ENCODE results near the gene FARS2. TPM values are rescaled to one million over a fixed set of nuclear protein-coding genes. Genes with fewer than 3 reads are reported as not detected.

The FARS2 gene
- polyA plus RNA-seq, 1 experiment = 17.9 TPM

GRCh38 chr6:5582762-5583161 is 321.4 kb downstream of the FARS2 start:
- ChIA-PET CTCF (no interaction called here), POLR2A (no interaction called here)
- peak; percentile 29; the same call in 1 of the 2 replicates for TF ChIP-seq CTCF (IDR thresholded peaks at IDR 0.05; ENCODE audit: insufficient read depth, low read depth, low read length)
- Histone ChIP-seq H3K4me3 (ENCODE audit: low read depth, low read length) (no peak overlapping the region), H3K36me3 (ENCODE audit: control insufficient read depth, insufficient read depth, low read length) (no peaks in the 10 kb centered on the region), H3K27me3 (ENCODE audit: control insufficient read depth, insufficient read depth, low read length) (no peaks in the 10 kb centered on the region)
- DNase-seq (ENCODE audit: low read depth) = no peak

- DNase-seq (ENCODE audit: low read depth) = no peak
- POLR2A ChIA-PET = no interaction called here
- H3K36me3 ChIP-seq (ENCODE audit: control insufficient read depth, insufficient read depth, low read length) = no peaks in the 10 kb centered on the region
- no peak for TF ChIP-seq CTCF (IDR thresholded peaks at IDR 0.05; ENCODE audit: insufficient read depth, low read depth, low read length)
- H3K27me3 ChIP-seq (ENCODE audit: control insufficient read depth, insufficient read depth, low read length) = no peaks in the 10 kb centered on the region
- CTCF ChIA-PET = no interaction called here
- H3K4me3 ChIP-seq (ENCODE audit: low read depth, low read length) = no peak overlapping the region
Measured at GRCh38 chr6:5583528-5583927, 322.2 kb downstream of the FARS2 start.

- Histone ChIP-seq H3K27me3 (ENCODE audit: control insufficient read depth, insufficient read depth, low read length) (no peaks in the 10 kb centered on the region), H3K4me3 (ENCODE audit: low read depth, low read length) (no peak overlapping the region), H3K36me3 (ENCODE audit: control insufficient read depth, insufficient read depth, low read length) (no peaks in the 10 kb centered on the region)
- ChIA-PET CTCF (no interaction called here), POLR2A (no interaction called here)
- TF ChIP-seq CTCF (IDR thresholded peaks at IDR 0.05; ENCODE audit: insufficient read depth, low read depth, low read length) = no peak
- DNase-seq (ENCODE audit: low read depth) = peak; percentile 25
Measured at GRCh38 chr6:5584078-5584482, 322.8 kb downstream of the FARS2 start.

DNA sequence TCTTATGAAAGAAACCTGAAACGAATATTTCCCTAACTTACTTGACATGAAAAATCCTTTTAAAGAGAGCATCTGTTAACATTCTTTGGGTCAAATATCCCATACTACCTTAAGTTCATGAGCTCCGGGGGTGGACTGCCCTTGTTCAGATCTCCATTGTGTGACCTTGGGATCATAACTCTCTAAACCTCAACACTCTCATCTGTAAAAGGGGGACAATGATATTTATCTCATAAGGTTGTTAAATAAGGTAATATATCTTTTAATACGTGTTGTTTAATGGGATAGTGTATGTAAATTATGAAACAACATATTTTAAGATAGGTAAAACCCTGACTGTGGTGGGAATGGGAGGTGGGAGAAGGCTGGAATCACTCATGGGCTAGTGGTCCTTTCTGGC is 326.3 kb downstream of the FARS2 start:
- no peak for TF ChIP-seq CTCF (IDR thresholded peaks at IDR 0.05; ENCODE audit: insufficient read depth, low read depth, low read length)
- H3K36me3 ChIP-seq (ENCODE audit: control insufficient read depth, insufficient read depth, low read length) = no peaks in the 10 kb centered on the region
- ChIA-PET CTCF (no interaction called here), POLR2A (no interaction called here)
- no peak overlapping the region for H3K4me3 ChIP-seq (ENCODE audit: low read depth, low read length)
- H3K27me3 ChIP-seq (ENCODE audit: control insufficient read depth, insufficient read depth, low read length) = no peaks in the 10 kb centered on the region
- no peak for DNase-seq (ENCODE audit: low read depth)

- no peak for DNase-seq (ENCODE audit: low read depth)
- ChIA-PET POLR2A (no interaction called here), CTCF (no interaction called here)
- no peaks in the 10 kb centered on the region for H3K36me3 ChIP-seq (ENCODE audit: control insufficient read depth, insufficient read depth, low read length)
- TF ChIP-seq CTCF (IDR thresholded peaks at IDR 0.05; ENCODE audit: insufficient read depth, low read depth, low read length) = no peak
- no peak overlapping the region for H3K4me3 ChIP-seq (ENCODE audit: low read depth, low read length)
- H3K27me3 ChIP-seq (ENCODE audit: control insufficient read depth, insufficient read depth, low read length) = no peaks in the 10 kb centered on the region
Measured at GRCh38 chr6:5589422-5590141, 328.3 kb downstream of the FARS2 start.
